GM19372 (cell line): ENCODE results near the gene LOXL1.

Source experiments
- ATAC-seq: cut with Tn5 transposase; IDR thresholded peaks from one replicate; pipeline ENCODE4 v1.9.1; 2021; ENCODE audit warnings: mild to moderate bottlenecking, low read depth, moderate library complexity; ENCODE audit not compliant: unreplicated experiment

LOXL1 gene

GRCh38 chr15:73926219-73927002 lies at the start of gene LOXL1:
LOXL1 (plus strand) TSS chr15:73926462; CDS start chr15:73926784, 322 bp downstream.
- no peak for ATAC-seq

- no peak for ATAC-seq
Observed at GRCh38 chr15:73879426-73879825, 46.8 kb upstream of the LOXL1 start.

- no peak for ATAC-seq
Observed at GRCh38 chr15:73881579-73882320, 44.5 kb upstream of the LOXL1 start.

- no peak for ATAC-seq
Observed at GRCh38 chr15:73882761-73883419, 43.4 kb upstream of the LOXL1 start.

GRCh38 chr15:73884159-73884558 lies 42.1 kb upstream of the LOXL1 start:
- no peak for ATAC-seq

- no peak for ATAC-seq
Observed at GRCh38 chr15:73885954-73886700, 40.1 kb upstream of the LOXL1 start.

GRCh38 chr15:73886717-73887345 lies 39.4 kb upstream of the LOXL1 start:
- no peak for ATAC-seq

- ATAC-seq = no peak
Observed at GRCh38 chr15:73887481-73887880, 38.8 kb upstream of the LOXL1 start.

- no peak for ATAC-seq
Observed at GRCh38 chr15:73888224-73889041, 37.8 kb upstream of the LOXL1 start.

GRCh38 chr15:73889053-73889761 lies 37.1 kb upstream of the LOXL1 start:
- ATAC-seq = no peak

- no peak for ATAC-seq
Observed at GRCh38 chr15:73889762-73890124, 36.5 kb upstream of the LOXL1 start.

- no peak for ATAC-seq
Observed at GRCh38 chr15:73891328-73892315, 34.6 kb upstream of the LOXL1 start.

- ATAC-seq = no peak
Observed at GRCh38 chr15:73892446-73893226, 33.6 kb upstream of the LOXL1 start.

GRCh38 chr15:73894133-73894814 lies 32.0 kb upstream of the LOXL1 start:
- no peak for ATAC-seq

- ATAC-seq = no peak
Observed at GRCh38 chr15:73897441-73898261, 28.6 kb upstream of the LOXL1 start.
